WERI-Rb-1 (cell line): ENCODE data around the gene HSD17B7.
A peak's percentile ranks its signal among the peaks of the same experiment; 100 is the strongest.

ENCODE experiments used
- DNase-seq: peaks from one replicate; pipeline ENCODE4 v3.0.0-alpha.2; 2020
- H3K27ac ChIP-seq: fragments of 250-450 bp; sonication (Bioruptor Pico); 2 replicates; pipeline ENCODE4 v1.5.1; 2020; ENCODE audit warnings: mild to moderate bottlenecking, moderate library complexity
- H3K27me3 ChIP-seq: fragments of 250-450 bp; sonication (Bioruptor Pico); 2 replicates; pipeline ENCODE4 v1.5.1; 2021; ENCODE audit warnings: mild to moderate bottlenecking, low read depth, moderate library complexity; ENCODE audit not compliant: insufficient read depth, severe bottlenecking
- H3K36me3 ChIP-seq: fragments of 250-450 bp; sonication (Bioruptor Pico); 2 replicates; pipeline ENCODE4 v1.5.1; 2020; ENCODE audit warnings: mild to moderate bottlenecking, moderate library complexity
- H3K4me3 ChIP-seq: 2 replicates; pipeline ENCODE4 v1.5.1; 2011; ENCODE audit warnings: low read depth, mild to moderate bottlenecking, control low read depth, low read length
- H3K9me3 ChIP-seq: fragments of 250-450 bp; sonication (Bioruptor Pico); 2 replicates; pipeline ENCODE4 v1.5.1; 2021; ENCODE audit warnings: mild to moderate bottlenecking, moderate library complexity; ENCODE audit not compliant: severe bottlenecking
- TF ChIP-seq, protein P1 (sequence below): IDR thresholded peaks from 2 replicates; pipeline ENCODE4 v1.5.1; 2011; ENCODE audit warnings: low read depth, mild to moderate bottlenecking, control low read depth, inconsistent platforms, low read length

HSD17B7 gene

DNA sequence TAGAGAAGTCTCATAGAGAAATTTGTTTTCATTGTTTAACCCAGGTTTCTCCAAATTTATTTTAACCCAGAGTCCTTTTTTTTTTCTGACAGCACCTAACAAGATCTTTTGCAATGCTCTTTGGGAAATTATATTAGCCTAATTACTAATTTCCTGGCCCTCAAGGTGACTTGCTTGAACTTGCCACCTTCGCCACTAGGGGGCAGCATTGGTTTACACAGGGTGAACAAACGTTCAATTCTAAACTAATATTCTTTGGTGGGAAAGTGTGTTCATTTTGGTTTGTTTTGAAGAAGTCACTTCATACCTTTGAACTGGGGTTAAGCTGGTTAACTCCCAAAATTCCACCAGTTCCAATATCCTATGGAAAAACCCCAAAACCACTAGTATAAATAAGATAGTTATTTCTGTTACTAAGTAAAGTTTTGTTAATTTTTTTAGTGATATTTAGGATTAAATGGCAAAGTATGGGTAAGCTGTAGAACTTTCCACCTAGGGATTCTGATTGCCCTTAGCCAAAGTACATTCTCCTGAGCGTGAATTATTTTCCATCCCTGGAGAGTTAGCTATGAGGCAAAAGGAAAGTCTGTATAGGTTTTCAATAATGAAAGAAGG is 57.4 kb downstream of the HSD17B7 start:
- TF ChIP-seq, protein P1, sequence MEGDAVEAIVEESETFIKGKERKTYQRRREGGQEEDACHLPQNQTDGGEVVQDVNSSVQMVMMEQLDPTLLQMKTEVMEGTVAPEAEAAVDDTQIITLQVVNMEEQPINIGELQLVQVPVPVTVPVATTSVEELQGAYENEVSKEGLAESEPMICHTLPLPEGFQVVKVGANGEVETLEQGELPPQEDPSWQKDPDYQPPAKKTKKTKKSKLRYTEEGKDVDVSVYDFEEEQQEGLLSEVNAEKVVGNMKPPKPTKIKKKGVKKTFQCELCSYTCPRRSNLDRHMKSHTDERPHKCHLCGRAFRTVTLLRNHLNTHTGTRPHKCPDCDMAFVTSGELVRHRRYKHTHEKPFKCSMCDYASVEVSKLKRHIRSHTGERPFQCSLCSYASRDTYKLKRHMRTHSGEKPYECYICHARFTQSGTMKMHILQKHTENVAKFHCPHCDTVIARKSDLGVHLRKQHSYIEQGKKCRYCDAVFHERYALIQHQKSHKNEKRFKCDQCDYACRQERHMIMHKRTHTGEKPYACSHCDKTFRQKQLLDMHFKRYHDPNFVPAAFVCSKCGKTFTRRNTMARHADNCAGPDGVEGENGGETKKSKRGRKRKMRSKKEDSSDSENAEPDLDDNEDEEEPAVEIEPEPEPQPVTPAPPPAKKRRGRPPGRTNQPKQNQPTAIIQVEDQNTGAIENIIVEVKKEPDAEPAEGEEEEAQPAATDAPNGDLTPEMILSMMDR: peak; percentile 87
- H3K27ac ChIP-seq: no peak overlapping the region

DNA sequence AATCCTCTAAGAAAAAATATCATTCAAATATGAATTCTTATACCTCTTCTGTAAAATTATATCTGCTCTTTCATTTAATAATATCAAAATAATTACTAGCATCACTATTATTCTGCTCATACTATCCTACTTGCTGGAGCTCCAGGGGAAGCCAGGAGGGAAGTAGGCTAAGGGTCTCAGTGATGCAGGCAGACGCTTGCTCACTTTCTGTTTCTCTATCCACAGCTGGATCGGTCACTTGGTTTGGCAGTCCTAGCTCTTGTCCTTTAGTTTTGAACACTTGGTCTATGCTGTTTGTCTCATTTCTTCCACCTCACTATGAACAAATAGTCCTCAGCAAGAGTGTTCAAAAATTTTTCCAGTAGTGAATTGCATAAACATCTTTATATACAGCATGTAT is 59.2 kb downstream of the HSD17B7 start:
- Histone ChIP-seq H3K27me3 (no peaks in the 10 kb centered on the region), H3K9me3 (no peaks in the 10 kb centered on the region), H3K4me3 (no peak overlapping the region), H3K27ac (no peak overlapping the region), H3K36me3 (no peaks in the 10 kb centered on the region)
- TF ChIP-seq, protein P1: no peak
- DNase-seq: no peak

More for the DNA sequence above, 57.4 kb downstream of the HSD17B7 start:
- Histone ChIP-seq H3K27me3 (no peaks in the 10 kb centered on the region), H3K9me3 (no peaks in the 10 kb centered on the region), H3K36me3 (no peaks in the 10 kb centered on the region), H3K4me3 (no peak overlapping the region)
- peak; percentile 91 for DNase-seq

DNA sequence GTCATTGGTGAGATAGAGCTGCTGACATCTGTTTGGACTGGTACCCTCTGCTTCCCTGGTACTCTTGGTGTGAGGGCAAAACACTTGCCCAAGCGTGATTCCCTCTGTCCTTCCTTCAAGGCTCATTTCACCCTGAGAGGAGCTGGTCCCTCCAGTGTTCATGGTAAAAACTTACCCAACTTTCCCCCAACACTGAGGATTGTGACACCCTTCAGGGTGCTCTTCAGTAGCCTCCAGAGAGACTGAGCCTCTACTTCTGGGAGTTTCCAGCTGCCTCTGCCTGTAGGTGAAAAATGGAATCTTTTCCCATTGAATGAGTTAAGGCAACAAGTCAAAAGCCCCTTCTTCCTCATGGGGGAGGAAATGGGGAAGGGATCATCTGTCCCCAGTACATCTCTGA is 60.8 kb downstream of the HSD17B7 start:
- DNase-seq: no peak
- TF ChIP-seq, protein P1: no peak
- Histone ChIP-seq H3K27ac (no peak overlapping the region), H3K36me3 (no peaks in the 10 kb centered on the region), H3K9me3 (no peaks in the 10 kb centered on the region), H3K4me3 (no peak overlapping the region), H3K27me3 (no peaks in the 10 kb centered on the region)

DNA sequence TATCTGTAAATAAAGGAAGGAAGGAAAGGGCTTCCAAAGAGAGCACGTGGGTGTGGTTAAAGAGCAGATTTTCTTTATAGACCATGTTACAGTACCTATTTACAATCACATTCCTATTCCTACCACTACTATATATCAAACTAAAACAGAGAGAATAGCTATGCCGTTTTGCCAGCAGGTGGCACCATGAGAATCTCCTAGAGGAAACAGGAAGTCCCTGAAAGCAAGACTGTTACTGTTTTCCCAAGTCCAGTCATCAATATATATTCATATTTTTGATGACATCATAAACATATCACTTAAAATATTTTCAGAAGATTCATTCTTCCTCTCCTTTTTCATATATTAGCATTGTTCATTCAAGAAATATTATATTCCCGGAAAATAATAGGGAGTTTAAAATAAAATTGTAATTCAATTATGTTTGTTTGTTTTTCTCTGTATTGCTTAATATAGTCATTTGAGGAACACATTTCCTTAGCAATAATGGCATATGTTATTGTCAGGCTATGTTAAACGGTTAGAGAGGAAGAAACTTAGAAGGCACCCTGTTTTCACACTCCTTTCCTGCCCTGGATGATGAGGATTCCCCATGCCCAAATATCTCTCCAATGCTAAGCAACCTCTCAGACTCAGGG is 63.9 kb downstream of the HSD17B7 start:
- Histone ChIP-seq H3K27ac (no peak overlapping the region), H3K27me3 (no peaks in the 10 kb centered on the region), H3K36me3 (no peaks in the 10 kb centered on the region), H3K4me3 (no peak overlapping the region), H3K9me3 (no peaks in the 10 kb centered on the region)
- peak; percentile 84 for DNase-seq
- TF ChIP-seq, protein P1: peak; percentile 79

DNA sequence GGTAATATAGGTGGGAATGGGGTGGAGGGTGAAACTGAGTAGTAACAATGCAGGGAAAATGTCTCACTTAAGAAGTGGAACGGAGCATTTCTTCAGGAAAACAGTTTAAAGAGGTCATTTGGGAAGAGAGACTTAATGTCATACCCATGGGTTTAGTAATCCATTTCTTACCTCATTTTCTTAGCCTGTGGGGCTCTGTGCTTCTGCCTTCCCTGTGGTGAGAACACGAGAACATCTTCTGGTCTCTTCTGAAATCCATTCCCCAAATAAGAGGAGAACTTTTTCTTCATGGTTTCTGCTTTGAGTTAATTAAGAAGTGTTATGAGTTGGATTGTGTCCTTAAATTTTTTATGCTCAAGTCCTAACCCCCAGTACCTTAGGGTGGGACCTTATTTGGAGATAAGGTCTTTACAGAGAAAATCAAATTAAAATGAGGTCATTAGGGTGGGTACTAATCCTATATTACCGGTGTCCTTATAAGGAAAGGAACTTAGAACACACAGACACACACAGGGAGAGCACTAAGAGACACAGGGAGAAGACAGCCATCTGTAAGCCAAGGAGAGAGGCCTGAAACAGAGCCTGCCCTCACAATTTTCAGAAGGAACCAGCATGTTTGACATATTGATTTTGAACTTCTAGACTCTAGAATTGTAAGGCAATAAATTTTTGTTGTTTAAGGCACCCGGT is 65.1 kb downstream of the HSD17B7 start:
- Histone ChIP-seq H3K9me3 (no peaks in the 10 kb centered on the region), H3K4me3 (no peak overlapping the region), H3K27ac (no peak overlapping the region), H3K27me3 (no peaks in the 10 kb centered on the region), H3K36me3 (no peaks in the 10 kb centered on the region)
- no peak for DNase-seq
- TF ChIP-seq, protein P1: no peak
